Ectodermal cell (in vitro differentiated cells): Measurements from ENCODE around the gene TTC38.

Source experiments
- H3K27ac ChIP-seq: 2 replicates; pipeline ENCODE4 v1.7.0; 2013; ENCODE audit warnings: mild to moderate bottlenecking, low read depth, low read length; ENCODE audit not compliant: insufficient read depth, poor library complexity, severe bottlenecking
- H3K27me3 ChIP-seq: 2 replicates; pipeline ENCODE4 v1.7.0; 2013; ENCODE audit warnings: mild to moderate bottlenecking, low read length; ENCODE audit not compliant: insufficient read depth, control insufficient read depth, poor library complexity, severe bottlenecking
- H3K36me3 ChIP-seq: one replicate; pipeline ENCODE4 v1.7.0; 2013; ENCODE audit warnings: low read length; ENCODE audit not compliant: control insufficient read depth, insufficient read depth
- H3K4me1 ChIP-seq: one replicate; pipeline ENCODE4 v1.7.0; 2013; ENCODE audit warnings: low read length; ENCODE audit not compliant: control insufficient read depth, insufficient read depth
- H3K4me3 ChIP-seq: 2 replicates; pipeline ENCODE4 v1.7.0; 2013; ENCODE audit warnings: low read depth, low read length, control low read depth; ENCODE audit not compliant: insufficient read depth
- H3K9me3 ChIP-seq: 2 replicates; pipeline ENCODE4 v1.7.0; 2013; ENCODE audit warnings: mild to moderate bottlenecking, low read length, moderate library complexity; ENCODE audit not compliant: control insufficient read depth
- WGBS, 2 experiments: methylation state at CpG; one replicate each; pipeline ENCODE4 v1.1.7; 2013; ENCODE audit warnings: missing lambda C conversion rate in 2 of 2; 5-methylcytosine and 5-hydroxymethylcytosine counted together

Gene TTC38

GRCh38 chr22:46327691-46328465 lies 60.1 kb downstream of the TTC38 start:
- H3K9me3 ChIP-seq = no peaks in the 10 kb centered on the region
- H3K4me1 ChIP-seq = no peaks in the 10 kb centered on the region
- no peak overlapping the region for H3K4me3 ChIP-seq
- H3K27me3 ChIP-seq = no peaks in the 10 kb centered on the region
- H3K27ac ChIP-seq = no peak overlapping the region
- peaks cover 41% of the 10 kb centered on the region for H3K36me3 ChIP-seq
- WGBS, 2 experiments = 93 to 96% methylated on average over 12 of the region's 13 CpGs

DNA sequence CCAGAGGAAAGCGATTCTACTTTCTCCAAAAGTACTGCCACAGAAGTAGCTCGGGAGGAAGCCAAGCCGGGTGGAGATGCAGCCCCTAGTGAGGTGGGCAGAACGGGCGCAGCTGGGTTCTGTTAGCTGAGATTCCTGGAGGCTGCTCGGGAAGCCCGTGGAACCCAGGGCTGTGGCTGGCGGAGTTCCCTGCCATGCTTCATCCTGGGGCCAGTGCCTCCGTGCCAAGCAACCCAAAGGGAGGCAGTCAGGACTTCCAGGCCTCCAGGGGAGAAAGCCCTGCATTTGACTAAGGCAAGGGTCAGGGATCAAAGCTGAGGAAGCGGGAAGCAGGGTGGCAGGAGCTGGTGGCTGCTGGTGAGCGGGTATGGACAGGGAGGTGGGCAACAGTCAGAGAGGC lies 61.0 kb downstream of the TTC38 start:
- no peaks in the 10 kb centered on the region for H3K4me1 ChIP-seq
- no peaks in the 10 kb centered on the region for H3K9me3 ChIP-seq
- 95% methylated on average over 11 of the region's 11 CpGs for WGBS, 2 experiments
- H3K27me3 ChIP-seq = no peaks in the 10 kb centered on the region
- H3K4me3 ChIP-seq = no peak overlapping the region
- H3K27ac ChIP-seq = no peak overlapping the region
- H3K36me3 ChIP-seq = peaks cover 39% of the 10 kb centered on the region

GRCh38 chr22:46329616-46330015 lies 61.8 kb downstream of the TTC38 start:
- Histone ChIP-seq H3K9me3 (no peaks in the 10 kb centered on the region), H3K36me3 (peaks cover 35% of the 10 kb centered on the region), H3K4me3 (no peak overlapping the region), H3K27me3 (no peaks in the 10 kb centered on the region), H3K27ac (no peak overlapping the region), H3K4me1 (no peaks in the 10 kb centered on the region)
- WGBS, 2 experiments = 91 to 94% methylated on average over 8 of the region's 8 CpGs

- Histone ChIP-seq H3K27me3 (no peaks in the 10 kb centered on the region), H3K27ac (no peak overlapping the region), H3K9me3 (no peaks in the 10 kb centered on the region), H3K4me3 (no peak overlapping the region), H3K4me1 (no peaks in the 10 kb centered on the region), H3K36me3 (peaks cover 34% of the 10 kb centered on the region)
- WGBS, 2 experiments = 98 to 100% methylated on average over 4 of the region's 4 CpGs
Observed at GRCh38 chr22:46330426-46330825, 62.6 kb downstream of the TTC38 start.

GRCh38 chr22:46331496-46331895 lies 63.7 kb downstream of the TTC38 start:
- Histone ChIP-seq H3K9me3 (no peaks in the 10 kb centered on the region), H3K27ac (no peak overlapping the region), H3K4me3 (no peak overlapping the region), H3K36me3 (peaks cover 25% of the 10 kb centered on the region), H3K27me3 (no peaks in the 10 kb centered on the region), H3K4me1 (no peaks in the 10 kb centered on the region)
- 97% methylated on average over 23 of the region's 23 CpGs for WGBS, 2 experiments

DNA sequence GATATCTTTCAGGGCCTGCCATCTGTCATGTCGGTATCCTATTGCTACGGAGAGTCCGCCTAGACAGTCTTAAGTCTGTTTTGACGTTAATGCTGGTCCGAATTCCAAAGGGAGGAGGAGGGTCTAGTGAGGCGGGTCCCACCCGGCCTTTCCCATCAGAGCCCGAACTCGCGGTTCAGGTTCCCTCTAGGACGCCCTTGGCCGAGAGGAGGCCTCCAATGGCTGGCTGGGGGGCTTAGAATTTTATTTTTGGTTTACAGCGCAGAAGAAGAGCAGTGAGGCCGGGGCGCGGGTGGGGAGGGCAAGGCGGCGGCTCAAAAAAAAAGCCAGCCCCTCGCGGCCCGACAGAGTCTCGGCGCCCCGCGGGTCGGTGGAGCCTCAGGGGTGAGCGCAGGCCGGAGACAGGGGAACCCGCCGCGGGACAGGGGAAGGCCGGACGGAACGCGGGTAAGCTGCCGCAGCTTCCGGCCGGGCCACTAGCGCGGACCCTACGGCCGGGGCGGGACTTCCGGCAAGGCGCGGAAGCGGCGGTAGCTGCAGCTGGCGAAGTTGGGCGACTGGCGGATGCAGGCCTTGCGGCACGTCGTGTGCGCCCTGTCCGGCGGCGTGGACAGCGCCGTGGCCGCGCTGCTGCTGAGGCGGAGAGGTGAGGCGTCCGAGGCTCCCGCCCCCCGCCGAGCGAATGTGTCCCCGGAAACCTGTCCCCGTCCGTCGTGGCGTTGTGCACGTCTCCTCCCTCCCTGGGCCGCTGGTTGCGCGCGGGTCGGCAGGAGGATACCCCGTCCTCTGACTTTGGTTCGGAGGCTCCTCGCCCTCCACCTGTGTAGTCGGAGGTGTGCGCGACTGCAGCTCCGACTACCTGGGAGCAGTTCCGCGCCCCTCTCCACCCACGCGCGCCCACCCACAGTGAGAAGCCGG lies 67.7 kb downstream of the TTC38 start, which contains the start of gene TRMU:
TRMU (plus strand) TSS at position 514 of the 918 bp plus-strand sequence; CDS start at position 565, 51 bp downstream.
- peak within 1 kb of the TSS; percentile 99 for H3K4me3 ChIP-seq
- no peaks in the 10 kb centered on the region for H3K9me3 ChIP-seq
- no peaks in the 10 kb centered on the region for H3K4me1 ChIP-seq
- peak within 1 kb of the TSS; percentile 83 for H3K27ac ChIP-seq
- WGBS, 2 experiments = 1% methylated on average over 93 of the region's 93 CpGs
- peaks cover 9% of the 10 kb centered on the region for H3K36me3 ChIP-seq
- no peaks in the 10 kb centered on the region for H3K27me3 ChIP-seq

DNA sequence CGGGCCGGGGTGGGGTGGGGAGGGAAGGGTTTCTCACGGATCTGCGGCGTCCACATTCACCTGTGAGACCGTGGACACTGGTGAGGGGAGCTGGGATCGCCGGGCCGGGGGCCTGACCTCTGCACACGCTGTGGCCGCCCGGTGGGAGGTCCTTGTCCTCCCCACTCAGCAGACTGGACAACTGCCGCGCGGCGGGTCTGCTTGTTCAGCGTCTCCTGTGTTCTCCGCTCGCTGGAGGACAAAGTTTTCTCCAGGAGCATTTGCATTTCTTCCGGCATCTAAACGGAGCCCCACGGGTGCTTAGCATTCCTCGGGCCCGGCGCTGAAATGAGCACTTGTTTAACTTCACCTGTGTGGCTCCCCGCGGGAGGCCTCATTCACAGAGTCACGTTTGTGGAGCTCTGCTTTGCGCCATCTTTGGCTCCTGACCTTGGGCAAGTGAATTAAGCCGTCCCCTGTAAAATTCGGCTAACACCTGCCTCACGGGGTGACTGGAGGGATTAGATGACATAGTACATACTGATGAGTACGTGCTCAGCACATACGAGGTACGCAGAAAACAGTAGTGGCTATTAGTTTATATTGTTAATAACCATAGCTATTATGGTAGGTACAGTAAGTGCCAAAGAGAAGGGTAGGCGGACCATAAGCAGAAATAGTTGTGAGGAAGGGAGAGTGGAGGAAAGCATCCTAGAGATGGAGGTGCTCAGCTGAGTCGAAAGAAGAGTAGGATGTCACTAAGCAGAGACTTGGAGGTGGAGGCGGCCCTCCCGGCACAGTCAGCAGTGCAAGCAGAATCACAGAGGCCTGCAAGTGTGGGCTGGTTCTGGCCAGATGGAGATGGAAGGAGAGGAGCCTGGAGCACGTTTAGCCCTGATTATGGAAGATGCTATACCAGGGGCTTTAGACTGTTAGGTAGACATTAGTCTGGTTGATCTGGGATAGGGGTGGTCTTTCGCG lies 68.6 kb downstream of the TTC38 start:
- WGBS, 2 experiments = 13 to 17% methylated on average over 42 of the region's 42 CpGs
- Histone ChIP-seq H3K9me3 (no peaks in the 10 kb centered on the region), H3K27ac (no peak overlapping the region), H3K27me3 (no peaks in the 10 kb centered on the region), H3K4me3 (peak overlapping the region; percentile 99), H3K4me1 (no peaks in the 10 kb centered on the region), H3K36me3 (peaks cover 5% of the 10 kb centered on the region)

- no peak overlapping the region for H3K4me3 ChIP-seq
- H3K27ac ChIP-seq = no peak overlapping the region
- H3K4me1 ChIP-seq = no peaks in the 10 kb centered on the region
- H3K27me3 ChIP-seq = no peaks in the 10 kb centered on the region
- H3K36me3 ChIP-seq = peaks cover 5% of the 10 kb centered on the region
- H3K9me3 ChIP-seq = no peaks in the 10 kb centered on the region
- 93 to 96% methylated on average over 9 of the region's 9 CpGs for WGBS, 2 experiments
Observed at GRCh38 chr22:46337870-46338269, 70.1 kb downstream of the TTC38 start.

GRCh38 chr22:46338636-46339035 lies 70.8 kb downstream of the TTC38 start:
- H3K27ac ChIP-seq = no peak overlapping the region
- no peaks in the 10 kb centered on the region for H3K9me3 ChIP-seq
- 97 to 99% methylated on average over 8 of the region's 8 CpGs for WGBS, 2 experiments
- no peaks in the 10 kb centered on the region for H3K27me3 ChIP-seq
- H3K4me3 ChIP-seq = no peak overlapping the region
- no peaks in the 10 kb centered on the region for H3K4me1 ChIP-seq
- H3K36me3 ChIP-seq = peaks cover 9% of the 10 kb centered on the region
